GM23338 (cell line): ENCODE measurements around the gene LDAF1. TPM values are rescaled to one million over a fixed set of nuclear protein-coding genes. Genes with fewer than 3 reads are reported as not detected.
A peak's percentile ranks its signal among the peaks of the same experiment; 100 is the strongest.

Source experiments
- ATAC-seq: fragments of 200-7000 bp; cut with Tn5 transposase; 3 replicates; pipeline ENCODE4 v1.9.1; 2020
- DNase-seq: peaks from one replicate; pipeline ENCODE4 v3.0.0-alpha.2; 2015; ENCODE audit warnings: low spot score
- H2AFZ ChIP-seq: fragments of 200-600 bp; sonication (generic); 2 replicates; pipeline ENCODE4 v1.8.0; 2016; ENCODE audit warnings: antibody characterized with exemption, mild to moderate bottlenecking, moderate library complexity
- H3F3A ChIP-seq: fragments of 200-600 bp; sonication (generic); replicated peaks from 2 replicates; pipeline ENCODE4 v1.8.0; 2017; ENCODE audit warnings: antibody characterized with exemption, mixed run types, low read depth
- H3K27ac ChIP-seq: fragments of 200-600 bp; sonication (generic); 2 replicates; pipeline ENCODE4 v1.6.1; 2016; ENCODE audit warnings: low read depth
- H3K27me3 ChIP-seq: fragments of 200-600 bp; sonication (generic); 2 replicates; pipeline ENCODE4 v1.8.0; 2016; ENCODE audit warnings: mild to moderate bottlenecking, mixed run types, moderate library complexity; ENCODE audit not compliant: insufficient read depth
- H3K36me3 ChIP-seq: fragments of 200-600 bp; sonication (generic); 2 replicates; pipeline ENCODE4 v1.8.0; 2016; ENCODE audit warnings: mild to moderate bottlenecking; ENCODE audit not compliant: insufficient read depth
- H3K4me1 ChIP-seq: fragments of 200-600 bp; sonication (generic); 2 replicates; pipeline ENCODE4 v1.8.0; 2016; ENCODE audit warnings: mild to moderate bottlenecking, moderate library complexity; ENCODE audit not compliant: insufficient read depth
- H3K4me2 ChIP-seq: fragments of 200-600 bp; sonication (generic); 2 replicates; pipeline ENCODE4 v1.7.1; 2017; ENCODE audit warnings: mixed run types
- H3K4me3 ChIP-seq: fragments of 200-600 bp; sonication (generic); 2 replicates; pipeline ENCODE4 v1.6.1; 2016; ENCODE audit warnings: mixed run types
- H3K79me2 ChIP-seq: fragments of 200-600 bp; sonication (generic); replicated peaks from 2 replicates; pipeline ENCODE4 v1.8.0; 2017; ENCODE audit warnings: mild to moderate bottlenecking; ENCODE audit not compliant: insufficient read depth
- H3K9me2 ChIP-seq: fragments of 200-600 bp; sonication (generic); 2 replicates; pipeline ENCODE4 v1.8.0; 2017; ENCODE audit not compliant: insufficient read depth
- H4K20me1 ChIP-seq: fragments of 200-600 bp; sonication (generic); replicated peaks from 2 replicates; pipeline ENCODE4 v1.8.0; 2017; ENCODE audit warnings: mild to moderate bottlenecking; ENCODE audit not compliant: insufficient read depth
- H3K27ac Mint-ChIP-seq: 2 replicates; pipeline ENCODE4 v1.8.0; 2020; ENCODE audit warnings: inconsistent platforms, mild to moderate bottlenecking, moderate library complexity, mixed read lengths
- H3K27me3 Mint-ChIP-seq: 3 replicates; pipeline ENCODE4 v1.8.0; 2022; ENCODE audit warnings: low read depth, mild to moderate bottlenecking, moderate library complexity, mixed read lengths, inconsistent platforms; ENCODE audit not compliant: insufficient read depth, poor library complexity
- H3K36me3 Mint-ChIP-seq: 3 replicates; pipeline ENCODE4 v1.8.0; 2021; ENCODE audit warnings: low read depth, mild to moderate bottlenecking, inconsistent platforms, moderate library complexity, mixed read lengths
- H3K4me1 Mint-ChIP-seq: 3 replicates; pipeline ENCODE4 v1.8.0; 2020; ENCODE audit warnings: mild to moderate bottlenecking, inconsistent platforms, mixed read lengths
- H3K4me3 Mint-ChIP-seq: 3 replicates; pipeline ENCODE4 v1.8.0; 2021; ENCODE audit warnings: moderate library complexity, mild to moderate bottlenecking, inconsistent platforms, mixed read lengths
- H3K9me3 Mint-ChIP-seq: 3 replicates; pipeline ENCODE4 v1.8.0; 2020; ENCODE audit warnings: moderate library complexity, mild to moderate bottlenecking, inconsistent platforms, mixed read lengths
- CREB1 ChIP-seq: fragments of 250-450 bp; sonication (Bioruptor Pico); IDR thresholded peaks from 2 replicates; pipeline ENCODE4 v1.5.0; 2020; ENCODE audit warnings: low read depth, mild to moderate bottlenecking, moderate library complexity
- EZH2 ChIP-seq: fragments of 200-600 bp; sonication (generic); IDR thresholded peaks from one replicate; pipeline ENCODE4 v1.8.0; 2017; ENCODE audit warnings: antibody characterized with exemption, mild to moderate bottlenecking, low read depth; ENCODE audit not compliant: unreplicated experiment
- JUNB ChIP-seq: IDR thresholded peaks from one replicate; pipeline ENCODE4 v1.6.1; 2016; ENCODE audit warnings: antibody characterized with exemption; ENCODE audit not compliant: unreplicated experiment
- NANOG ChIP-seq: IDR thresholded peaks from 2 replicates; pipeline ENCODE4 v1.6.1; 2016; ENCODE audit warnings: antibody characterized with exemption, borderline replicate concordance
- POLR2AphosphoS5 ChIP-seq: IDR thresholded peaks from 2 replicates; pipeline ENCODE4 v1.6.1; 2016; ENCODE audit warnings: antibody characterized with exemption, low read depth
- ZNF331 ChIP-seq: fragments of 250-450 bp; sonication (Bioruptor Pico); IDR thresholded peaks from 2 replicates; pipeline ENCODE4 v1.5.0; 2020; ENCODE audit warnings: low read depth, mild to moderate bottlenecking, moderate library complexity
- polyA plus RNA-seq: library from polyadenylated mRNA; unstranded; fragments of >200 nt; fragmentation: Nextera tagmentation; extraction: Ambion mirVana; gene quantifications from 2 replicates; pipeline ENCODE4 v1.2.1, GENCODE V29; 2016
- total RNA-seq: library from RNA; depleted of rRNA; stranded (reverse); fragments of >200 nt; shearing (Covaris generic); gene quantifications from 2 replicates; pipeline ENCODE4 v1.2.3, GENCODE V29; 2014
- TF ChIP-seq, protein P1 (sequence below): IDR thresholded peaks from 2 replicates; pipeline ENCODE4 v1.6.1; 2016; ENCODE audit warnings: antibody characterized with exemption
- TF ChIP-seq, protein P2 (sequence below): IDR thresholded peaks from one replicate; pipeline ENCODE4 v1.6.1; 2018; ENCODE audit warnings: antibody characterized with exemption; ENCODE audit not compliant: unreplicated experiment

LDAF1 gene
- total and polyA plus RNA-seq, 2 experiments from 2014 or later: 20.5 to 33.8 TPM

DNA sequence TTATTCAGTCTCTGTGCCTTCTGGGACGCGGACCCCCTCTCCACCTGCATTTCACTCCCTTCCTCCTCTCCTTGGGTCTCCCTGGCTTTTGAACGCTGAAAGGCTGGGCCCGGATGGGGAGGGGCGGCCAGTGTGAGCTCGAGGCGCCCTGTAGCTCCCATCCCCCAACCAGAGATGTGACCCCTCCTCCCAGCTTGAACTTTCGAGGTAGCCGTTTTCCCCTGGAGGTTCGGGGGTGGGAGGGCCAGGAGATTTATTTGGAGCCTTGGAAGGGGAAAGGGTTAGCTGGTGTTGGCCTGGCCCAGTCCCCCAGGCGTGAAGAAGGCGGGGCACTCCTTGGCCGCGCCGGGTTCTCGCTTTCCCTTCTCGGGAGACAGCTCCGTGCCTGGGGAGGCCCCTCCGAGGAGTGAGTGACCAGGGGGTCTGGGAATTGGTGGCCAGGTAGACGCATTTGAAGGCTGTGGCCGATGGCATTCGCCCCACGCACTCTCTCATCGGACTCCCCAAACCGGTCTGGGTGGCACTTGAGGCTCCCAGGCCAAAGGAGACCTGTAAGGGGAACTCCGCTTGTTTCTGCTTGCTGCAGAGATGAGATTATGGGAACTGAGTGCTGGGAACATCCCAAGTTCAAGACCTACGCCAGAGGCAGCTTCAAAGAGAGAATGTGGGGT is 942 bp downstream of the LDAF1 start:
- Histone ChIP-seq H3K36me3 (peaks cover 32% of the 10 kb centered on the region), H3K4me2 (peak overlapping the region; percentile 87), H3K27ac (no peak overlapping the region), H3K9me2 (no peaks in the 10 kb centered on the region), H4K20me1 (peaks cover 18% of the 10 kb centered on the region), H3K79me2 (peaks cover 37% of the 10 kb centered on the region), H3K4me1 (peaks cover 20% of the 10 kb centered on the region), H3K27me3 (peaks cover 10% of the 10 kb centered on the region; the same call in 1 of the 2 replicates), H3F3A (no peaks in the 10 kb centered on the region), H2AFZ (peak overlapping the region; percentile 72), H3K4me3 (peak overlapping the region; percentile 93)
- peaks cover 9% of the 10 kb centered on the region for H3K27me3 Mint-ChIP-seq
- H3K4me1 Mint-ChIP-seq: peaks cover 11% of the 10 kb centered on the region
- H3K36me3 Mint-ChIP-seq: peaks cover 30% of the 10 kb centered on the region
- TF ChIP-seq POLR2AphosphoS5: peak; percentile 41
- TF ChIP-seq NANOG: no peak
- H3K4me3 Mint-ChIP-seq: peak overlapping the region; percentile 94
- ATAC-seq: peak; percentile 80
- H3K9me3 Mint-ChIP-seq: no peaks in the 10 kb centered on the region
- H3K27ac Mint-ChIP-seq: peak overlapping the region; percentile 67
- peak; percentile 89 for DNase-seq

DNA sequence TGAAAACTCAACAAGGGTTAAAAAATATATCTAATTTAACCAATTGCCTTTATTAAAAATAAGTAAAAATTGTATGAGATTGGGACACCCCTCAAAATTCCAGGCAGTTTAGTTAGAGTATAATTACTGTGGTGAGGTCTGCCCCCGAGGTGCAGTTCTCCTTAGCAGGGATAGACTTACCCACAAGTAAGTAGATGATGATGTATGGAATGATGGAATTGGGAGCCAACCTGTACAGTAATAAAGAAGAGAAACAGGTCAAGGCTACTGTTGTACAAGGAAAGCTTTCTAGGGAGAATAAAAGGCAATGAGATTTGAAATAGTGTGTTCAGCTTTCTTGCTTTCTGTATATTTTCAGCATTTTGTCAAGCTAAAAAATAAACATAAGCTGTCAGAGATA is 1.8 kb downstream of the LDAF1 start:
- Histone ChIP-seq H2AFZ (no peak overlapping the region), H3K36me3 (peaks cover 39% of the 10 kb centered on the region), H3K27me3 (peaks cover 10% of the 10 kb centered on the region; the same call in 1 of the 2 replicates), H3F3A (no peaks in the 10 kb centered on the region), H3K79me2 (peaks cover 37% of the 10 kb centered on the region), H3K4me3 (peak overlapping the region; percentile 93), H3K9me2 (no peaks in the 10 kb centered on the region), H3K27ac (no peak overlapping the region), H3K4me2 (peak overlapping the region; percentile 87), H3K4me1 (peaks cover 20% of the 10 kb centered on the region), H4K20me1 (peaks cover 18% of the 10 kb centered on the region)
- H3K4me1 Mint-ChIP-seq: peaks cover 16% of the 10 kb centered on the region
- TF ChIP-seq POLR2AphosphoS5: no peak
- TF ChIP-seq, protein P1, sequence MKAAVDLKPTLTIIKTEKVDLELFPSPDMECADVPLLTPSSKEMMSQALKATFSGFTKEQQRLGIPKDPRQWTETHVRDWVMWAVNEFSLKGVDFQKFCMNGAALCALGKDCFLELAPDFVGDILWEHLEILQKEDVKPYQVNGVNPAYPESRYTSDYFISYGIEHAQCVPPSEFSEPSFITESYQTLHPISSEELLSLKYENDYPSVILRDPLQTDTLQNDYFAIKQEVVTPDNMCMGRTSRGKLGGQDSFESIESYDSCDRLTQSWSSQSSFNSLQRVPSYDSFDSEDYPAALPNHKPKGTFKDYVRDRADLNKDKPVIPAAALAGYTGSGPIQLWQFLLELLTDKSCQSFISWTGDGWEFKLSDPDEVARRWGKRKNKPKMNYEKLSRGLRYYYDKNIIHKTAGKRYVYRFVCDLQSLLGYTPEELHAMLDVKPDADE: no peak
- TF ChIP-seq, protein P2, sequence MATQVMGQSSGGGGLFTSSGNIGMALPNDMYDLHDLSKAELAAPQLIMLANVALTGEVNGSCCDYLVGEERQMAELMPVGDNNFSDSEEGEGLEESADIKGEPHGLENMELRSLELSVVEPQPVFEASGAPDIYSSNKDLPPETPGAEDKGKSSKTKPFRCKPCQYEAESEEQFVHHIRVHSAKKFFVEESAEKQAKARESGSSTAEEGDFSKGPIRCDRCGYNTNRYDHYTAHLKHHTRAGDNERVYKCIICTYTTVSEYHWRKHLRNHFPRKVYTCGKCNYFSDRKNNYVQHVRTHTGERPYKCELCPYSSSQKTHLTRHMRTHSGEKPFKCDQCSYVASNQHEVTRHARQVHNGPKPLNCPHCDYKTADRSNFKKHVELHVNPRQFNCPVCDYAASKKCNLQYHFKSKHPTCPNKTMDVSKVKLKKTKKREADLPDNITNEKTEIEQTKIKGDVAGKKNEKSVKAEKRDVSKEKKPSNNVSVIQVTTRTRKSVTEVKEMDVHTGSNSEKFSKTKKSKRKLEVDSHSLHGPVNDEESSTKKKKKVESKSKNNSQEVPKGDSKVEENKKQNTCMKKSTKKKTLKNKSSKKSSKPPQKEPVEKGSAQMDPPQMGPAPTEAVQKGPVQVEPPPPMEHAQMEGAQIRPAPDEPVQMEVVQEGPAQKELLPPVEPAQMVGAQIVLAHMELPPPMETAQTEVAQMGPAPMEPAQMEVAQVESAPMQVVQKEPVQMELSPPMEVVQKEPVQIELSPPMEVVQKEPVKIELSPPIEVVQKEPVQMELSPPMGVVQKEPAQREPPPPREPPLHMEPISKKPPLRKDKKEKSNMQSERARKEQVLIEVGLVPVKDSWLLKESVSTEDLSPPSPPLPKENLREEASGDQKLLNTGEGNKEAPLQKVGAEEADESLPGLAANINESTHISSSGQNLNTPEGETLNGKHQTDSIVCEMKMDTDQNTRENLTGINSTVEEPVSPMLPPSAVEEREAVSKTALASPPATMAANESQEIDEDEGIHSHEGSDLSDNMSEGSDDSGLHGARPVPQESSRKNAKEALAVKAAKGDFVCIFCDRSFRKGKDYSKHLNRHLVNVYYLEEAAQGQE: no peak
- TF ChIP-seq ZNF331 (CRISPR knock-in tag): no peak
- TF ChIP-seq CREB1 (CRISPR knock-in tag): no peak
- no peak for TF ChIP-seq JUNB
- TF ChIP-seq EZH2: no peak
- DNase-seq (no peak), ATAC-seq (no peak)
- no peak overlapping the region for H3K27ac Mint-ChIP-seq
- peaks cover 9% of the 10 kb centered on the region for H3K27me3 Mint-ChIP-seq
- H3K4me3 Mint-ChIP-seq: peak overlapping the region; percentile 94; the same call in 2 of the 3 replicates
- no peaks in the 10 kb centered on the region for H3K9me3 Mint-ChIP-seq
- peaks cover 39% of the 10 kb centered on the region for H3K36me3 Mint-ChIP-seq
